GM19452 (cell line): ENCODE results near the gene CMSS1.
"Not testable (repeated sequence)": the region's sequence is repeated elsewhere in the genome, so short reads cannot be mapped to it uniquely, and the experiment has no call there.

Experiments
- ATAC-seq: cut with Tn5 transposase; IDR thresholded peaks from one replicate; pipeline ENCODE4 v1.9.1; 2021; ENCODE audit not compliant: unreplicated experiment

The CMSS1 gene

DNA sequence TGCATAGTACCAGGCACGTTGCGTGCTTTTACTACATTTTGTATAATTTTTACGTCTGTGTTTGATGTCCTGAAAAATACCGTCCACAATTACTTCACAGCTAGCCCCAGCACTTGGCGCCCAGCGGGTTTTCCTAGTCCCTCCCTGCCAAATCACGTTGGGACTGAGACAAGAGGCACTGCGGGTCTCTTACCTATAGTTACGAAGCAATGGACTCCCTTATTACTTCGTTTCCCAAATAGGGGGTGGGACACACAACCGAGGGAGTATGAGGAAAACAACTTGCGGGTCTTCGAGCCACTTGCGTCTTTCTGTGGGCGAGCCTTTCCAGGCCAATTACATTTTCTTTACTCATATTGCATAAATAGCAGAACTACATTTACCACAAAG lies 620 bp upstream of the CMSS1 start:
- ATAC-seq: no peak

- no peak for ATAC-seq
Observed at GRCh38 chr3:99818818-99819217, 1.2 kb downstream of the CMSS1 start.

DNA sequence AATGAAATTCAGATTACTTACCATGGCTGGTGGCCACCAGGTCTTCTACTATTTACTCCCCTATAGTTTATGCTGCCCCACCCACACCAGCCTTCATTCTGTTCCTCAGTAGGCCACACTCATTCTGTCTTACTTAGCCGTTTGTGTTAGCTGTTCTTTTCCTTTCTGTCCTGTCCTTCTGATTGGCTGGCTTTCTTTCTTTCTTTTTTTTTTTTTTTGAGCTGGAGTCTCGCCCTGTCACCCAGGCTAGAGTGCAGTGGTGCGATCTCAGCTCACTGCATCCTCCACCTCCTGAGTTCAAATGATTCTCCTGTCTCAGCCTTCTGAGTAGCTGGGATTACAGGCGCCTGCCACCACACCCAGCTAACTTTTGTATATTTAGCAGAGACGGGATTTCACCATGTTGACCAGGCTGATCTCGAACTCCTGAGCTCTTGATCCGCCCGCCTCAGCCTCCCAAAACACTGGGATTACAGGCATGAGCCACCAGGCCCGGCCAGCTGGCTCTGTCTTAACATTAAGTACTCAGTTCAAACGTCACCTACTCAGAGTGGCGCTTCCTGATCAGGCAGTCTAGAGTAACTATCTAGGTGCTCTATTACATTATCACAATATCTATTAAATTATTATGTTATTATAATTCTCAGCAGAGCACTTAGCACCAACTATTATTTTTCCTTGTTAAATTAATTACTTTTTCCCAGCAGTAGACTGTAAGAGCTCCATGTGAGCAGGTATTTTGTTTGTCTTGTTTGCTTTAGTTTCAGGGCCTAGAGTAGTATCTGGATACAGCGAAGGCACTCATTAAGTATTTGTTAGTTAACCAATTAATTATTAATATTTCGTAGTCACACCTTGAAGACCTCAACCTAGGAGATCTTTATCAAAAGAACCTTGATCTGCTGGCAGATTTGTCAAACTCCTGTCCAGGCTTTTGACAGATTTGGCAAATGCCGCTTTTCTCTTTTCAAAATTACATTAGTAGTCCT lies 6.4 kb downstream of the CMSS1 start:
- ATAC-seq: no peak

- no peak for ATAC-seq
Observed at GRCh38 chr3:99825004-99825640, 7.5 kb downstream of the CMSS1 start.

GRCh38 chr3:99829844-99830243 lies 12.2 kb downstream of the CMSS1 start:
- ATAC-seq: no peak

DNA sequence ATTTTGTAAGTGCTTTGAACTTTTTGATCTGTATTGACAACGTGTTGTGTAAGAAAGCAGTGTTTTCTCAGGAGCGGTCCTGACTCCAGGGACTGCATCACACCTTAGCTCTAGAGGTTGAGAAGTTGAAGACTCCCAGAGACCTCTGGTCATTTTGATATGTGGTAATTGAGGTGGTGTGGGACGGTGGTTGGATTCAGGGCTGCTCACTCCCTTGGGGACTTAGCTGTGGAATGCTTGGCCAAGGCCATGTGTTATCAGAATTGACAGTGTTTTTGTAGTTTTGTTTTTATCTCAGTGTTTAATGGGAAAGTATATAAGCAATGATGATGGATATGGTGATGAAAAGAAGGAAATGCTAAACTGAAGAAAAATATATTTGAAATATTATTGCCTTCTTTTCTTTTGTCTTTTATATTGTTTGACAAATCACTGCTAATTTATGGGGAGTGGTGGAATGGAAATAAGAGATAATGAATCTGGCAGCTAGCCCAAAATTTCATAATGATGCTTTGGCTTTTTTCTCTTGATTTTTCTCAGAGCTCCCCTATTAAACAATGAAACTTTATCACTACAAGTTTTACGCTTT lies 16.0 kb downstream of the CMSS1 start:
- ATAC-seq: no peak

DNA sequence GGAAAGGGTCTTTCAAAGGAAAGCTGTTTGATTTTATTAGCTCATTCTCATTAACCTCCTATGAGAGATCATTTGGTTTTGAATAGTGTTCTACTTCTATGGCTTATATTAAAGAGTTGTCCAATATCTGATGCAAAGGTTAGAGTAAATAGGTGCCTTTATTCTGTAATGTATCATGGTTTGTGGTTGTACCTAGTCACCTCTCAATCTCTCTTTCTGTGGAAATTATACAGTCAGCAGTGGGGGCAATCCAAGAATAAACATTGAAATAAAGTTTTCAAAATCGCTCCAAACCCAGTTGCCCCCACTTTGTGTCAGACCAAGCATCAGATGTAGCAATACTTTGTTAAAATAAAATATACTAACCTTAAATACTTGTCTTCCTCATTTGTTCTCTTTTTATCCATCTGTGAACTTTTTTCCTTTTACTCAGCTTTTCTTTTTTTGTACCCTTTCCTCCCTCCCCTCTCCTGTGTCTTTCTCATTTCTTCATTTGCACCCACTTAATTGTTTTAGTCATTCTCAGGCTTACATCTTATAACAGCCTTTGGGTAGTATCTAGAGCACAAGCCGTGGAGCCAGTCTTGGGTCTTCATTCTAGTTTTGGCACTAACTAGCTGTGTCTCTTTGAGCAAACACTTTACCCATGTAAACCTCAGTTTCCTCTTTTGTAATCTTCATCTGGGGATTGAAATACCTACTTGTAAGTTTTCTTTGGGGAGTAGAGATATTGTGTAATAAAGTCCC lies 16.7 kb downstream of the CMSS1 start:
- ATAC-seq: no peak

- ATAC-seq: no peak
Observed at GRCh38 chr3:99836681-99837080, 19.0 kb downstream of the CMSS1 start.

DNA sequence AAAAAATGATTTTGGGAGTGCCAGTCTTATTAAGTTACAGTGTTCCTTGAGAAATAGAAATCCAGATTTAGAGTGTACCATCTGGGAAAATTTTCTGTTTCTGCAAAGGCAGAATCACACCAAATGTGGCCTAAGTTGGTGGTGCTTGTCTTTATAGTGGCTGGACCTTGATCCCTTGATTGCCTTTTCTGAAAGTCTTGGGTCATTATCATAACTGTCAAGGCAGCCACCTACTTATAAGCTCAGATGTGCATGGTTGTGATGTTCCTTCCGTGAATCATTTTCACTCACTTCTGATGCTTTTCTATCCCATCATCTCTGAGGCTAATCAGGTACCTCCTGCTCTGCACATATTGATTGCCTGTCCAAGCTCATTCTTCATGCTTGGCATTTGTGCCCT lies 20.1 kb downstream of the CMSS1 start:
- no peak for ATAC-seq

DNA sequence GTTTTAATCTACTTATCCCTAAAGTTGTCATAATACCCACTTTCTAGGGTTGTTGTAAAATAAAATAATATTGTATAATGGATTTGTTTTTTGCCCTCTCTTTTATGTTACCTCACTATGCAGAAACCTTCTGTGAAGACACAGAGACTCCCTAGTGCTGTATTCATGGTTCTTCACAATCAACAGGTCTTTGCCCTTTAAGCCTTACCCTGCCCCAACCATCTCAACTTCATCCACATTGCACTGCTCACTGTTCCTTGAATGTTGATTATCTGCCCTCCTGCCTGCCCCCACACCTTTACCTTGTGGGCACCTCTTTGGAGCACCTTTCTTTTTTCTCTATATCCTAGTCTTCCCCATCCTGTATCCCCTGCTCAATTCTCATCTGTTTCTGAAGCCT lies 21.1 kb downstream of the CMSS1 start:
- no peak for ATAC-seq

GRCh38 chr3:99839613-99840012 lies 22.0 kb downstream of the CMSS1 start:
- ATAC-seq: no peak

- ATAC-seq: not testable (repeated sequence)
Observed at GRCh38 chr3:99841949-99842348, 24.3 kb downstream of the CMSS1 start.

- ATAC-seq: no peak
Observed at GRCh38 chr3:99842826-99843589, 25.3 kb downstream of the CMSS1 start.

- no peak for ATAC-seq
Observed at GRCh38 chr3:99843590-99844258, 26.1 kb downstream of the CMSS1 start.

DNA sequence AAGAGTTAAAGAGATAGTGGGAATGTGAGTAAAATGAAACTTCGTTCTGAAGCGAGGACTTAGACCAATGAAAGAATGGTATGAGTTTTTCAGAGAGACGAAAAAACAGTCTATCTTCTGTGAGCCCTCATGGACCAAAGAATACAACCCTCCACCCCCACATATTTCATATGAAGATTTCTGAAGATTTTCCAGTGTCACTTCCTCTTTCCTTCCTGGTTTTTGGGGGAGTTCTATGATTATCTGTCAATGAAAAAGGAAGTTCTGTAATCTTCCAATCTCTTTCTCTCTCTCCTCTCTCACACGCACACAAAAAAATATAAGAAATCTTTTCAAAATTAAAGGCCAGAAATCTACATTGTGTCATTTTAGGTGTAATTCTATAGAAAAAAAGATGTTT lies 27.7 kb downstream of the CMSS1 start:
- ATAC-seq: no peak

DNA sequence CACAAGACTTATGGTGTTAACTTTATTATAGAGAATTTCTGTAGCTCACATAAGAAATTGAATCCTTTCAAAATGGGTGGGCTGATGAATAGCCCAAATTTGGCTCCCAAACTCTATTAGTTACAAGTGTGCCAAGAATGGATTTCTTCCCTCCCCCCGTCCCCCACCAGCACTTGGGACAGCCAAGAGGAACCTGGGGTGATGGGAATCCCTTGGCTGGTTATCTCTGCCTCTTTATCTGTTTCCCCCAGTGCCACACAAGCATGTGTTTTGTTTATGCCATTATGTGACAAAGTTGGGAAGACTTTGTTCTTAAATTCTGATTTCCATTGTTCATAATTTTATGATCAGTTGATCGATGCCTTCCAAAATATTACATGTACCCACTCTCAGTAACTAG lies 28.3 kb downstream of the CMSS1 start:
- ATAC-seq: no peak

- ATAC-seq: no peak
Observed at GRCh38 chr3:99846477-99847160, 29.0 kb downstream of the CMSS1 start.

DNA sequence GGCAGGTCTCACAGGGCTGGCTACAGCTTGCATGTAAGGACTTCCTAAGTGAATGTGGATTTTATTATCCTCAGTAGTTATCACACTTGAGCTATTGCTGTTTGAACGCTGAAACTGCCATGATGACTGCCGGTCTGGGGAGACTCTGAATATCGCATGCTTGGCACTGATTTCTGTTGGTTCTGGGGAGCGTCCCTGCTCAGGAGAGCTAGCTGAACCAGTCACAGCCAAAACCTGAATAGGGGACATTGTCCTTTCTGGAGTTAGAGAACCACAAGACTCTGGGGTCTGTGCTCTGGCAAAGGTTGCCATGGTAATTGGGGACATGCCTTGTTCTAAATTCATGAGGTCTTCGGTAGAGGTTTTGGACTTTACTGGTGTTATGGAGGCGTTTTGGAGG lies 30.8 kb downstream of the CMSS1 start:
- no peak for ATAC-seq

GRCh38 chr3:99850608-99851007 lies 32.9 kb downstream of the CMSS1 start:
- ATAC-seq: no peak
